PC-9 (cell line): Measurements from ENCODE around the gene CHRNA7. TPM values are rescaled to one million over a fixed set of nuclear protein-coding genes. Genes with fewer than 3 reads are reported as not detected.

ENCODE experiments used
- BruUV-seq: library from RNA; stranded (reverse); fragments of 400-500 nt; replicated peaks from 2 replicates; lab custom pipeline; 2021; lab: Mats Ljungman, UMichigan
- CTCF ChIA-PET: fragments of 300-600 bp; sonication (Branson Sonifier 250); formaldehyde crosslinking; loops from one replicate; lab custom pipeline; 2022; ENCODE audit warnings: antibody characterized with exemption; lab: Charles Lee
- POLR2A ChIA-PET: fragments of 300-600 bp; sonication (Branson Sonifier 250); formaldehyde crosslinking; loops from one replicate; lab custom pipeline; 2022; ENCODE audit warnings: antibody characterized with exemption; ENCODE audit not compliant: unreplicated experiment; lab: Charles Lee
- DNase-seq, 2 experiments: peaks; one replicate each; pipeline versions ENCODE4 v3.0.0 to v3.0.0-alpha.2; 2015 to 2022; ENCODE audit warnings: mixed read lengths in 1 of 2
- H2AFZ ChIP-seq: fragments of 200-600 bp; sonication (generic); 2 replicates; pipeline ENCODE4 v1.8.1; 2017; ENCODE audit warnings: antibody characterized with exemption
- H3F3A ChIP-seq: fragments of 200-600 bp; sonication (generic); 2 replicates; pipeline ENCODE4 v1.8.1; 2017; ENCODE audit warnings: antibody characterized with exemption, mild to moderate bottlenecking, low read depth; ENCODE audit not compliant: insufficient read depth
- H3K27ac ChIP-seq: fragments of 200-600 bp; sonication (generic); 2 replicates; pipeline ENCODE4 v1.6.1; 2016; ENCODE audit warnings: mixed run types
- H3K27me3 ChIP-seq: fragments of 200-600 bp; sonication (generic); 2 replicates; pipeline ENCODE4 v1.6.1; 2016; ENCODE audit warnings: low read depth, mixed run types; ENCODE audit not compliant: insufficient read depth
- H3K36me3 ChIP-seq: fragments of 200-600 bp; sonication (generic); 2 replicates; pipeline ENCODE4 v1.6.1; 2016; ENCODE audit warnings: low read depth, mixed run types
- H3K4me1 ChIP-seq: fragments of 200-600 bp; sonication (generic); replicated peaks from 2 replicates; pipeline ENCODE4 v1.6.1; 2016; ENCODE audit warnings: mixed run types; ENCODE audit not compliant: insufficient read depth
- H3K4me2 ChIP-seq: fragments of 200-600 bp; sonication (generic); 2 replicates; pipeline ENCODE4 v1.6.1; 2017; ENCODE audit warnings: mixed run types
- H3K4me3 ChIP-seq: fragments of 200-600 bp; sonication (generic); 2 replicates; pipeline ENCODE4 v1.6.1; 2016; ENCODE audit warnings: mixed run types
- H3K79me2 ChIP-seq: fragments of 200-600 bp; sonication (generic); 2 replicates; pipeline ENCODE4 v1.6.1; 2017; ENCODE audit warnings: low read depth, mixed run types
- H3K9me2 ChIP-seq: fragments of 200-600 bp; sonication (generic); 2 replicates; pipeline ENCODE4 v1.8.1; 2017; ENCODE audit warnings: mild to moderate bottlenecking; ENCODE audit not compliant: insufficient read depth
- H3K9me3 ChIP-seq: fragments of 200-600 bp; sonication (generic); 2 replicates; pipeline ENCODE4 v1.8.1; 2016; ENCODE audit warnings: low read depth; ENCODE audit not compliant: insufficient read depth
- H4K20me1 ChIP-seq: fragments of 200-600 bp; sonication (generic); 2 replicates; pipeline ENCODE4 v1.8.1; 2017; ENCODE audit not compliant: insufficient read depth
- EZH2 ChIP-seq: fragments of 200-600 bp; sonication (generic); IDR thresholded peaks from 2 replicates; pipeline ENCODE4 v1.8.0; 2017; ENCODE audit warnings: antibody characterized with exemption, low read depth
- intact Hi-C: fragments of 100-400 bp; cut with micrococcal nuclease; formaldehyde crosslinking; loops from one replicate; pipeline ENCODE4 v1.10.0; 2022; ENCODE audit not compliant: unreplicated experiment
- total RNA-seq: library from RNA; stranded (reverse); gene quantifications from 2 replicates; pipeline ENCODE4 v1.2.3, GENCODE V29; 2021
- TF ChIP-seq, protein P1 (sequence below): fragments of 200-600 bp; sonication (generic); conservative IDR thresholded peaks from 2 replicates; pipeline ENCODE4 v1.6.1; 2017; ENCODE audit warnings: mixed run types, antibody characterized with exemption, mild to moderate bottlenecking, moderate library complexity

Gene CHRNA7
- total RNA-seq, 1 experiment from 2014 or later: not detected

- H4K20me1 ChIP-seq: no peaks in the 10 kb centered on the region
- H3K9me3 ChIP-seq: no peaks in the 10 kb centered on the region
- H3K27ac ChIP-seq: no peak overlapping the region
- CTCF ChIA-PET: no interaction called here
- no peaks in the 10 kb centered on the region for H3K27me3 ChIP-seq
- no peaks in the 10 kb centered on the region for H3F3A ChIP-seq
- no peaks in the 10 kb centered on the region for H3K9me2 ChIP-seq
- no peak overlapping the region for H3K4me3 ChIP-seq
- no peaks in the 10 kb centered on the region for H3K4me1 ChIP-seq
- H3K79me2 ChIP-seq: no peaks in the 10 kb centered on the region
- H3K36me3 ChIP-seq: no peaks in the 10 kb centered on the region
- intact Hi-C loops: no loop called here
- BruUV-seq: no TSS peak
- H2AFZ ChIP-seq: no peak overlapping the region
- TF ChIP-seq, protein P1, sequence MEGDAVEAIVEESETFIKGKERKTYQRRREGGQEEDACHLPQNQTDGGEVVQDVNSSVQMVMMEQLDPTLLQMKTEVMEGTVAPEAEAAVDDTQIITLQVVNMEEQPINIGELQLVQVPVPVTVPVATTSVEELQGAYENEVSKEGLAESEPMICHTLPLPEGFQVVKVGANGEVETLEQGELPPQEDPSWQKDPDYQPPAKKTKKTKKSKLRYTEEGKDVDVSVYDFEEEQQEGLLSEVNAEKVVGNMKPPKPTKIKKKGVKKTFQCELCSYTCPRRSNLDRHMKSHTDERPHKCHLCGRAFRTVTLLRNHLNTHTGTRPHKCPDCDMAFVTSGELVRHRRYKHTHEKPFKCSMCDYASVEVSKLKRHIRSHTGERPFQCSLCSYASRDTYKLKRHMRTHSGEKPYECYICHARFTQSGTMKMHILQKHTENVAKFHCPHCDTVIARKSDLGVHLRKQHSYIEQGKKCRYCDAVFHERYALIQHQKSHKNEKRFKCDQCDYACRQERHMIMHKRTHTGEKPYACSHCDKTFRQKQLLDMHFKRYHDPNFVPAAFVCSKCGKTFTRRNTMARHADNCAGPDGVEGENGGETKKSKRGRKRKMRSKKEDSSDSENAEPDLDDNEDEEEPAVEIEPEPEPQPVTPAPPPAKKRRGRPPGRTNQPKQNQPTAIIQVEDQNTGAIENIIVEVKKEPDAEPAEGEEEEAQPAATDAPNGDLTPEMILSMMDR: no peak
- TF ChIP-seq EZH2: no peak
- DNase-seq: no peak
- POLR2A ChIA-PET: no interaction called here
- no peak overlapping the region for H3K4me2 ChIP-seq
Observed at GRCh38 chr15:32036971-32037370, 6.7 kb downstream of the CHRNA7 start.

DNA sequence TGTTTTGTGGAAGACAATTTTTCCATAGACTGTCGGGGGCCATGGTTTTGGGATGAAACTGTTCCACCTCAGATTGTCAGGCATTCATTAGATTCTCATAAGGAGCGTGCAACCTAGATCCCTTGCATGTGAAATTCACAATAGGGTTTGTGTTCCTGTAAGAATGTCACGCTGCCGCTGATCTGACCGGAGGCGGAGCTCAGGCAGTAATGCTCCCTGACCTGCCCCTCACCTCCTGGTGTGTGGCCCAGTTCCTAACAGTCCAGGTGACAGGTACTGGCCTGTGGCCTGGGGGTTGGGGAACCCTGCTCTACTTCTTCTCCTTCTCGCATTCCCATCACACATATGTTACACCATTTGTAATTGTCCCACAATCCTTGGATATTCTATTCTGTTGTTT lies 11.0 kb downstream of the CHRNA7 start:
- Histone ChIP-seq H3K27ac (no peak overlapping the region), H3K27me3 (no peaks in the 10 kb centered on the region), H2AFZ (no peak overlapping the region), H3K4me3 (no peak overlapping the region), H3K79me2 (no peaks in the 10 kb centered on the region), H3K9me2 (no peaks in the 10 kb centered on the region), H3K4me1 (no peaks in the 10 kb centered on the region), H3K9me3 (no peaks in the 10 kb centered on the region), H4K20me1 (no peaks in the 10 kb centered on the region), H3K36me3 (no peaks in the 10 kb centered on the region), H3K4me2 (no peak overlapping the region), H3F3A (no peaks in the 10 kb centered on the region)
- DNase-seq: no peak
- CTCF ChIA-PET: no interaction called here
- TF ChIP-seq, protein P1: no peak
- no peak for TF ChIP-seq EZH2
- intact Hi-C loops: no loop called here
- POLR2A ChIA-PET: no interaction called here
- no TSS peak for BruUV-seq

- Histone ChIP-seq H3K27ac (no peak overlapping the region), H3K4me2 (no peak overlapping the region)
- CTCF ChIA-PET: no interaction called here
Observed at GRCh38 chr15:32042269-32042972, 12.1 kb downstream of the CHRNA7 start.

More at GRCh38 chr15:32042269-32042972, 12.1 kb downstream of the CHRNA7 start:
- DNase-seq: no peak
- H3F3A ChIP-seq: no peaks in the 10 kb centered on the region
- H3K4me3 ChIP-seq: no peak overlapping the region
- H3K79me2 ChIP-seq: no peaks in the 10 kb centered on the region
- no peaks in the 10 kb centered on the region for H3K9me3 ChIP-seq
- H3K27me3 ChIP-seq: no peaks in the 10 kb centered on the region
- no peak overlapping the region for H2AFZ ChIP-seq
- H3K4me1 ChIP-seq: no peaks in the 10 kb centered on the region
- no peaks in the 10 kb centered on the region for H4K20me1 ChIP-seq
- TF ChIP-seq EZH2: no peak
- TF ChIP-seq, protein P1: no peak
- POLR2A ChIA-PET: no interaction called here
- no TSS peak for BruUV-seq
- intact Hi-C loops: no loop called here
- no peaks in the 10 kb centered on the region for H3K36me3 ChIP-seq
- no peaks in the 10 kb centered on the region for H3K9me2 ChIP-seq
